IMR-90 (cell line): ENCODE measurements around the gene SKA2. TPM values are rescaled to one million over a fixed set of nuclear protein-coding genes. Genes with fewer than 3 reads are reported as not detected.

Experiments
- ATAC-seq: fragments of 200-7000 bp; cut with Tn5 transposase; 2 replicates; pipeline ENCODE4 v1.9.1; 2020; ENCODE audit warnings: low read depth, mild to moderate bottlenecking, moderate library complexity
- BruUV-seq: library from RNA; stranded (reverse); fragments of 400-500 nt; replicated peaks from 2 replicates; lab custom pipeline; 2021; lab: Mats Ljungman, UMichigan
- CTCF ChIA-PET: fragments of 300-600 bp; formaldehyde crosslinking; extraction: SDS; loops from one replicate; lab custom pipeline; 2021; ENCODE audit warnings: antibody characterized with exemption; lab: Yijun Ruan, JAX
- POLR2A ChIA-PET: fragments of 300-600 bp; sonication (Branson Sonifier 250); formaldehyde crosslinking; loops from one replicate; lab custom pipeline; 2022; ENCODE audit warnings: antibody characterized with exemption; ENCODE audit not compliant: unreplicated experiment; lab: Charles Lee
- DNase-seq: peaks from one replicate; pipeline ENCODE4 v3.0.0; 2013
- H2AFZ ChIP-seq: replicated peaks from 2 replicates; pipeline ENCODE3; 2013; ENCODE audit warnings: low read length, mild to moderate bottlenecking; ENCODE audit not compliant: poor library complexity
- H2AK5ac ChIP-seq: 2 replicates; pipeline ENCODE4 v1.6.1; 2013; ENCODE audit warnings: low read depth, low read length, inconsistent platforms
- H2AK9ac ChIP-seq: replicated peaks from 2 replicates; pipeline ENCODE3; 2013; ENCODE audit warnings: mild to moderate bottlenecking, low read depth, low read length, moderate library complexity; ENCODE audit not compliant: poor library complexity
- H2BK120ac ChIP-seq: 2 replicates; pipeline ENCODE4 v1.6.1; 2013; ENCODE audit warnings: low read depth, low read length, inconsistent platforms
- H2BK15ac ChIP-seq: 3 replicates; pipeline ENCODE4 v1.6.1; 2013; ENCODE audit warnings: low read depth, low read length, inconsistent platforms
- H2BK20ac ChIP-seq: 2 replicates; pipeline ENCODE4 v1.6.1; 2013; ENCODE audit warnings: low read depth, mild to moderate bottlenecking, inconsistent platforms, low read length, moderate library complexity
- H2BK5ac ChIP-seq: 2 replicates; pipeline ENCODE4 v1.6.1; 2013; ENCODE audit warnings: mild to moderate bottlenecking, low read depth, low read length, inconsistent platforms; ENCODE audit not compliant: poor library complexity, severe bottlenecking
- H3K14ac ChIP-seq: replicated peaks from 2 replicates; pipeline ENCODE4 v1.6.1; 2013; ENCODE audit warnings: low read depth, low read length, inconsistent platforms
- H3K18ac ChIP-seq: 2 replicates; pipeline ENCODE4 v1.6.1; 2013; ENCODE audit warnings: low read depth, low read length, control low read depth
- H3K23ac ChIP-seq: 2 replicates; pipeline ENCODE4 v1.6.1; 2013; ENCODE audit warnings: low read depth, low read length, inconsistent platforms
- H3K27ac ChIP-seq: 2 replicates; pipeline ENCODE4 v1.5.1; 2013; ENCODE audit warnings: mild to moderate bottlenecking, control low read depth, low read length; ENCODE audit not compliant: insufficient read depth
- H3K27me3 ChIP-seq: 2 replicates; pipeline ENCODE4 v1.6.1; 2013; ENCODE audit warnings: low read length; ENCODE audit not compliant: control insufficient read depth, insufficient read depth
- H3K36me3 ChIP-seq: 2 replicates; pipeline ENCODE4 v1.6.1; 2013; ENCODE audit warnings: low read length, mixed read lengths; ENCODE audit not compliant: control insufficient read depth, insufficient read depth
- H3K4ac ChIP-seq: 2 replicates; pipeline ENCODE4 v1.6.1; 2013; ENCODE audit warnings: low read depth, low read length, inconsistent platforms
- H3K4me1 ChIP-seq: 2 replicates; pipeline ENCODE4 v1.6.1; 2013; ENCODE audit warnings: low read length, mixed read lengths; ENCODE audit not compliant: control insufficient read depth, insufficient read depth
- H3K4me2 ChIP-seq: 2 replicates; pipeline ENCODE4 v1.6.1; 2013; ENCODE audit warnings: low read depth, mild to moderate bottlenecking, control low read depth, low read length, moderate library complexity
- H3K4me3 ChIP-seq: 2 replicates; pipeline ENCODE4 v1.5.1; 2013; ENCODE audit warnings: low read depth, mild to moderate bottlenecking, control low read depth, low read length, moderate library complexity; ENCODE audit not compliant: insufficient read depth
- H3K56ac ChIP-seq: 2 replicates; pipeline ENCODE4 v1.6.1; 2013; ENCODE audit warnings: low read length, inconsistent platforms; ENCODE audit not compliant: insufficient read depth; ENCODE audit errors: extremely low read depth
- H3K79me1 ChIP-seq, 2 experiments: 2 replicates each; pipeline ENCODE4 v1.6.1; 2013; ENCODE audit warnings: low read length in 2 of 2, inconsistent platforms in 1 of 2, low read depth in 1 of 2
- H3K9ac ChIP-seq: 2 replicates; pipeline ENCODE4 v1.6.1; 2013; ENCODE audit warnings: low read depth, low read length, control low read depth
- H3K9me1 ChIP-seq: 2 replicates; pipeline ENCODE4 v1.6.1; 2013; ENCODE audit warnings: low read length, inconsistent platforms; ENCODE audit not compliant: insufficient read depth
- H3K9me3 ChIP-seq: 2 replicates; pipeline ENCODE4 v1.6.1; 2013; ENCODE audit warnings: low read length; ENCODE audit not compliant: control insufficient read depth, insufficient read depth
- H4K20me1 ChIP-seq: 2 replicates; pipeline ENCODE4 v1.6.1; 2013; ENCODE audit warnings: low read length, inconsistent platforms; ENCODE audit not compliant: insufficient read depth
- H4K5ac ChIP-seq: 2 replicates; pipeline ENCODE4 v1.6.1; 2013; ENCODE audit warnings: mild to moderate bottlenecking, low read depth, low read length, control low read depth
- H4K8ac ChIP-seq, 2 experiments: 2 replicates each; pipeline ENCODE4 v1.6.1; 2013; ENCODE audit warnings: low read depth in 2 of 2, low read length in 2 of 2, control low read depth in 1 of 2, inconsistent platforms in 1 of 2
- H4K91ac ChIP-seq: 2 replicates; pipeline ENCODE4 v1.6.1; 2013; ENCODE audit warnings: low read depth, low read length, inconsistent platforms; ENCODE audit not compliant: insufficient read depth
- BHLHE40 ChIP-seq: fragments of 150-350 bp; IDR thresholded peaks from 2 replicates; pipeline ENCODE4 v1.6.1; 2016; ENCODE audit warnings: mild to moderate bottlenecking, low read depth, low read length
- CEBPB ChIP-seq: IDR thresholded peaks from 2 replicates; pipeline ENCODE4 v1.6.1; 2012; ENCODE audit warnings: low read depth, low read length, improper control_type of control experiment
- CHD1 ChIP-seq: IDR thresholded peaks from 2 replicates; pipeline ENCODE4 v1.6.1; 2012; ENCODE audit warnings: low read depth, low read length, improper control_type of control experiment
- CTCF ChIP-seq: conservative IDR thresholded peaks from 2 replicates; pipeline ENCODE4 v1.5.1; 2012; ENCODE audit warnings: mild to moderate bottlenecking, low read depth, low read length, improper control_type of control experiment
- ELK1 ChIP-seq: fragments of 150-350 bp; IDR thresholded peaks from 2 replicates; pipeline ENCODE4 v1.6.1; 2016; ENCODE audit warnings: low read depth, mild to moderate bottlenecking, low read length, moderate library complexity, borderline replicate concordance
- MAFK ChIP-seq: IDR thresholded peaks from 2 replicates; pipeline ENCODE4 v1.6.1; 2012; ENCODE audit warnings: low read depth, low read length, improper control_type of control experiment
- MAZ ChIP-seq: IDR thresholded peaks from 2 replicates; pipeline ENCODE4 v1.6.1; 2012; ENCODE audit warnings: low read depth, mild to moderate bottlenecking, low read length, improper control_type of control experiment, moderate library complexity, borderline replicate concordance
- MXI1 ChIP-seq: IDR thresholded peaks from 2 replicates; pipeline ENCODE4 v1.6.1; 2012; ENCODE audit warnings: low read depth, mild to moderate bottlenecking, low read length, moderate library complexity, borderline replicate concordance
- NFE2L2 ChIP-seq: fragments of 150-350 bp; IDR thresholded peaks from 2 replicates; pipeline ENCODE4 v1.6.1; 2016; ENCODE audit warnings: low read depth, mild to moderate bottlenecking, low read length
- POLR2A ChIP-seq: IDR thresholded peaks from 2 replicates; pipeline ENCODE4 v1.6.1; 2012; ENCODE audit warnings: mild to moderate bottlenecking, low read depth, low read length
- RAD21 ChIP-seq: IDR thresholded peaks from 2 replicates; pipeline ENCODE4 v1.6.1; 2012; ENCODE audit warnings: low read length, improper control_type of control experiment
- RCOR1 ChIP-seq: IDR thresholded peaks from 2 replicates; pipeline ENCODE4 v1.6.1; 2012; ENCODE audit warnings: mild to moderate bottlenecking, low read length, improper control_type of control experiment; ENCODE audit not compliant: insufficient replicate concordance
- RFX5 ChIP-seq: IDR thresholded peaks from 2 replicates; pipeline ENCODE4 v1.8.0; 2012; ENCODE audit warnings: low read depth, mild to moderate bottlenecking, low read length, moderate library complexity
- SMC3 ChIP-seq: fragments of 150-350 bp; IDR thresholded peaks from 2 replicates; pipeline ENCODE4 v1.6.1; 2016; ENCODE audit warnings: low read depth, mild to moderate bottlenecking, antibody characterized with exemption, low read length, moderate library complexity
- WGBS, 2 experiments: methylation state at CpG; one replicate each; pipeline versions ENCODE4 v1.1.5 to v1.1.7; 2013; ENCODE audit warnings: missing lambda C conversion rate in 2 of 2; ENCODE audit not compliant: insufficient read length in 1 of 2; ENCODE audit errors: extremely low coverage in 2 of 2; 5-methylcytosine and 5-hydroxymethylcytosine counted together
- dilution Hi-C: fragments of 300-500 bp; cut with HindIII; formaldehyde crosslinking; loops from one replicate; pipeline ENCODE4 v1.14.3; 2018; ENCODE audit warnings: low sequenced_read_pairs; ENCODE audit not compliant: unreplicated experiment
- in situ Hi-C: fragments of 300-500 bp; cut with MboI; formaldehyde crosslinking; loops from 3 replicates; pipeline ENCODE4 v1.14.3; 2019; ENCODE audit warnings: low sequenced_read_pairs, inconsistent platforms, mixed read lengths
- intact Hi-C: fragments of 100-400 bp; cut with micrococcal nuclease; formaldehyde crosslinking; loops from 2 replicates; pipeline ENCODE4 v1.10.0; 2022
- polyA plus RNA-seq, 3 experiments: library from polyadenylated mRNA; depleted of rRNA; stranded (reverse); fragments of >200 nt; gene quantifications; 2 replicates each; pipeline ENCODE4 v1.2.3, GENCODE V29; 2012; ENCODE audit warnings: low replicate concordance in 1 of 3
- total RNA-seq: library from RNA; depleted of rRNA; stranded (reverse); fragments of >200 nt; gene quantifications from 2 replicates; pipeline ENCODE4 v1.2.3, GENCODE V29; 2012
- TF ChIP-seq, protein P1 (sequence below): fragments of 150-350 bp; IDR thresholded peaks from 2 replicates; pipeline ENCODE4 v1.6.1; 2017; ENCODE audit warnings: mild to moderate bottlenecking, antibody characterized with exemption, low read length, low read depth

SKA2 gene
- total and polyA plus RNA-seq, 2 of the 4 experiments (the other 2 are of a cell fraction): 30.4 to 38.7 TPM

DNA sequence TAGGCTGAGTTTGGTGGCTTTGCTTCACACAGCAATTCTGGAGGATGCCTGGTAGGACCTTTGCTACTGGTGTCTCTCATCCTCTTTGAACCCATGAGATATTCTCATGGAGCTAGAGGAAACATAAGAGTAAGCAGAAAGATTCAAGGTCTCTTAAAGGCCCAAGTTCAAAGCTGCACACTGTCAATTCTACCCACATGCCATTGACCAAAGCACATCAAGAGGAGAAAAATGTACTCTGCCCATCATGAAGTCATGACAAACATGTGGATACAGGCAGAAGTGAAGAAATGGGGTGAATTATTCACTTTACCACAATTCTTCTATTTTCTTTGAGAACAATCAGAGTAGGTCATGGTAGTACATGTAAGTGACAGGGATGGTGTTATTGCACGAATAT lies 13.1 kb downstream of the SKA2 start:
- Histone ChIP-seq H3K18ac (no peak overlapping the region), H3K79me1 (peaks cover 18 to 52% of the 10 kb centered on the region in 2 experiments), H4K5ac (no peak overlapping the region), H3K27ac (no peak overlapping the region), H3K9me3 (no peaks in the 10 kb centered on the region), H3K4ac (no peak overlapping the region), H2BK5ac (no peak overlapping the region), H3K27me3 (no peaks in the 10 kb centered on the region), H3K23ac (no peak overlapping the region), H2AFZ (no peak overlapping the region), H4K8ac (no peak overlapping the region), H2BK15ac (no peak overlapping the region), H3K9ac (no peak overlapping the region), H3K4me2 (no peak overlapping the region), H4K20me1 (peaks cover 6% of the 10 kb centered on the region; the same call in 1 of the 2 replicates), H2AK5ac (no peak overlapping the region), H2BK120ac (no peak overlapping the region), H4K91ac (no peak overlapping the region), H3K56ac (no peak overlapping the region), H2BK20ac (no peak overlapping the region), H3K4me3 (no peak overlapping the region), H3K4me1 (no peaks in the 10 kb centered on the region), H3K9me1 (0 out of 2 replicates have a peak, but pooled peaks cover 9% of the 10 kb centered on the region), H2AK9ac (no peak overlapping the region), H3K14ac (no peak overlapping the region), H3K36me3 (peaks cover 4% of the 10 kb centered on the region)
- in situ Hi-C loops (no loop called here), intact Hi-C loops (no loop called here), dilution Hi-C loops (no loop called here)
- WGBS, 2 experiments: no CpG with 5 or more reads among the region's 1 CpG
- ChIA-PET POLR2A (no interaction called here), CTCF (no interaction called here)
- ATAC-seq: no peak
- BruUV-seq: no TSS peak
- DNase-seq: no peak
- TF ChIP-seq MAFK: no peak
- no peak for TF ChIP-seq MXI1
- TF ChIP-seq MAZ: no peak
- no peak for TF ChIP-seq NFE2L2
- TF ChIP-seq, protein P1, sequence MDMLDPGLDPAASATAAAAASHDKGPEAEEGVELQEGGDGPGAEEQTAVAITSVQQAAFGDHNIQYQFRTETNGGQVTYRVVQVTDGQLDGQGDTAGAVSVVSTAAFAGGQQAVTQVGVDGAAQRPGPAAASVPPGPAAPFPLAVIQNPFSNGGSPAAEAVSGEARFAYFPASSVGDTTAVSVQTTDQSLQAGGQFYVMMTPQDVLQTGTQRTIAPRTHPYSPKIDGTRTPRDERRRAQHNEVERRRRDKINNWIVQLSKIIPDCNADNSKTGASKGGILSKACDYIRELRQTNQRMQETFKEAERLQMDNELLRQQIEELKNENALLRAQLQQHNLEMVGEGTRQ: no peak
- TF ChIP-seq SMC3: no peak
- no peak for TF ChIP-seq CEBPB
- TF ChIP-seq CTCF: no peak
- no peak for TF ChIP-seq ELK1
- no peak for TF ChIP-seq POLR2A
- TF ChIP-seq RCOR1: no peak
- no peak for TF ChIP-seq RAD21
- TF ChIP-seq BHLHE40: no peak
- no peak for TF ChIP-seq RFX5
- no peak for TF ChIP-seq CHD1
